ENCODE measurements around the gene ALPL.
"Not testable (repeated sequence)": the region's sequence is repeated elsewhere in the genome, so short reads cannot be mapped to it uniquely, and the experiment has no call there.

- not testable (repeated sequence) for TF ChIP-seq ZNF148 (tag by site-specific recombination; IDR thresholded peaks at IDR 0.05; ENCODE audit: borderline replicate concordance); CTCF (tag by site-specific recombination; IDR thresholded peaks at IDR 0.05); ZNF274 (IDR thresholded peaks at IDR 0.05; ENCODE audit: low read length); ZNF274 (tag by site-specific recombination; IDR thresholded peaks at IDR 0.05; ENCODE audit: borderline replicate concordance); ZBTB48 (tag by site-specific recombination; IDR thresholded peaks at IDR 0.05); ZNF140 (tag by site-specific recombination; IDR thresholded peaks at IDR 0.05); HOXD13 (CRISPR knock-in tag; IDR thresholded peaks at IDR 0.05; ENCODE audit: borderline replicate concordance)
Observed at GRCh38 chr1:21519486-21520070, 10.4 kb downstream of the ALPL start.
